NT2/D1 (cell line): ENCODE data around the gene TRIM37.

Experiments
- YY1 ChIP-seq: IDR thresholded peaks from 2 replicates; pipeline ENCODE4 v1.6.1; 2011; ENCODE audit not compliant: insufficient read length, insufficient read depth
- ZNF274 ChIP-seq: IDR thresholded peaks from 2 replicates; pipeline ENCODE4 v1.6.1; 2011; ENCODE audit warnings: mild to moderate bottlenecking, low read depth, low read length

- TF ChIP-seq YY1 = no peak
- TF ChIP-seq ZNF274 = no peak
These were observed 146.6 kb downstream of the TRIM37 start for GRCh38 chr17:58960068-58960467.
